IMR-90 (cell line): ENCODE measurements around the gene CYP2J2. TPM values are rescaled to one million over a fixed set of nuclear protein-coding genes. Genes with fewer than 3 reads are reported as not detected.

Experiments
- ATAC-seq: fragments of 200-7000 bp; cut with Tn5 transposase; 2 replicates; pipeline ENCODE4 v1.9.1; 2020; ENCODE audit warnings: low read depth, mild to moderate bottlenecking, moderate library complexity
- BruUV-seq: library from RNA; stranded (reverse); fragments of 400-500 nt; replicated peaks from 2 replicates; lab custom pipeline; 2021; lab: Mats Ljungman, UMichigan
- CTCF ChIA-PET: fragments of 300-600 bp; formaldehyde crosslinking; extraction: SDS; loops from one replicate; lab custom pipeline; 2021; ENCODE audit warnings: antibody characterized with exemption; lab: Yijun Ruan, JAX
- POLR2A ChIA-PET: fragments of 300-600 bp; sonication (Branson Sonifier 250); formaldehyde crosslinking; loops from one replicate; lab custom pipeline; 2022; ENCODE audit warnings: antibody characterized with exemption; ENCODE audit not compliant: unreplicated experiment; lab: Charles Lee
- DNase-seq: peaks from one replicate; pipeline ENCODE4 v3.0.0; 2013
- H2AFZ ChIP-seq: replicated peaks from 2 replicates; pipeline ENCODE3; 2013; ENCODE audit warnings: low read length, mild to moderate bottlenecking; ENCODE audit not compliant: poor library complexity
- H2AK5ac ChIP-seq: 2 replicates; pipeline ENCODE4 v1.6.1; 2013; ENCODE audit warnings: low read depth, low read length, inconsistent platforms
- H2AK9ac ChIP-seq: replicated peaks from 2 replicates; pipeline ENCODE3; 2013; ENCODE audit warnings: mild to moderate bottlenecking, low read depth, low read length, moderate library complexity; ENCODE audit not compliant: poor library complexity
- H2BK120ac ChIP-seq: 2 replicates; pipeline ENCODE4 v1.6.1; 2013; ENCODE audit warnings: low read depth, low read length, inconsistent platforms
- H2BK15ac ChIP-seq: 3 replicates; pipeline ENCODE4 v1.6.1; 2013; ENCODE audit warnings: low read depth, low read length, inconsistent platforms
- H2BK20ac ChIP-seq: 2 replicates; pipeline ENCODE4 v1.6.1; 2013; ENCODE audit warnings: low read depth, mild to moderate bottlenecking, inconsistent platforms, low read length, moderate library complexity
- H2BK5ac ChIP-seq: 2 replicates; pipeline ENCODE4 v1.6.1; 2013; ENCODE audit warnings: mild to moderate bottlenecking, low read depth, low read length, inconsistent platforms; ENCODE audit not compliant: poor library complexity, severe bottlenecking
- H3K14ac ChIP-seq: replicated peaks from 2 replicates; pipeline ENCODE4 v1.6.1; 2013; ENCODE audit warnings: low read depth, low read length, inconsistent platforms
- H3K18ac ChIP-seq: 2 replicates; pipeline ENCODE4 v1.6.1; 2013; ENCODE audit warnings: low read depth, low read length, control low read depth
- H3K23ac ChIP-seq: 2 replicates; pipeline ENCODE4 v1.6.1; 2013; ENCODE audit warnings: low read depth, low read length, inconsistent platforms
- H3K27ac ChIP-seq: 2 replicates; pipeline ENCODE4 v1.5.1; 2013; ENCODE audit warnings: mild to moderate bottlenecking, control low read depth, low read length; ENCODE audit not compliant: insufficient read depth
- H3K27me3 ChIP-seq: 2 replicates; pipeline ENCODE4 v1.6.1; 2013; ENCODE audit warnings: low read length; ENCODE audit not compliant: control insufficient read depth, insufficient read depth
- H3K36me3 ChIP-seq: 2 replicates; pipeline ENCODE4 v1.6.1; 2013; ENCODE audit warnings: low read length, mixed read lengths; ENCODE audit not compliant: control insufficient read depth, insufficient read depth
- H3K4ac ChIP-seq: 2 replicates; pipeline ENCODE4 v1.6.1; 2013; ENCODE audit warnings: low read depth, low read length, inconsistent platforms
- H3K4me1 ChIP-seq: 2 replicates; pipeline ENCODE4 v1.6.1; 2013; ENCODE audit warnings: low read length, mixed read lengths; ENCODE audit not compliant: control insufficient read depth, insufficient read depth
- H3K4me2 ChIP-seq: 2 replicates; pipeline ENCODE4 v1.6.1; 2013; ENCODE audit warnings: low read depth, mild to moderate bottlenecking, control low read depth, low read length, moderate library complexity
- H3K4me3 ChIP-seq: 2 replicates; pipeline ENCODE4 v1.5.1; 2013; ENCODE audit warnings: low read depth, mild to moderate bottlenecking, control low read depth, low read length, moderate library complexity; ENCODE audit not compliant: insufficient read depth
- H3K56ac ChIP-seq: 2 replicates; pipeline ENCODE4 v1.6.1; 2013; ENCODE audit warnings: low read length, inconsistent platforms; ENCODE audit not compliant: insufficient read depth; ENCODE audit errors: extremely low read depth
- H3K79me1 ChIP-seq, 2 experiments: 2 replicates each; pipeline ENCODE4 v1.6.1; 2013; ENCODE audit warnings: low read length in 2 of 2, inconsistent platforms in 1 of 2, low read depth in 1 of 2
- H3K9ac ChIP-seq: 2 replicates; pipeline ENCODE4 v1.6.1; 2013; ENCODE audit warnings: low read depth, low read length, control low read depth
- H3K9me1 ChIP-seq: 2 replicates; pipeline ENCODE4 v1.6.1; 2013; ENCODE audit warnings: low read length, inconsistent platforms; ENCODE audit not compliant: insufficient read depth
- H3K9me3 ChIP-seq: 2 replicates; pipeline ENCODE4 v1.6.1; 2013; ENCODE audit warnings: low read length; ENCODE audit not compliant: control insufficient read depth, insufficient read depth
- H4K20me1 ChIP-seq: 2 replicates; pipeline ENCODE4 v1.6.1; 2013; ENCODE audit warnings: low read length, inconsistent platforms; ENCODE audit not compliant: insufficient read depth
- H4K5ac ChIP-seq: 2 replicates; pipeline ENCODE4 v1.6.1; 2013; ENCODE audit warnings: mild to moderate bottlenecking, low read depth, low read length, control low read depth
- H4K8ac ChIP-seq, 2 experiments: 2 replicates each; pipeline ENCODE4 v1.6.1; 2013; ENCODE audit warnings: low read depth in 2 of 2, low read length in 2 of 2, control low read depth in 1 of 2, inconsistent platforms in 1 of 2
- H4K91ac ChIP-seq: 2 replicates; pipeline ENCODE4 v1.6.1; 2013; ENCODE audit warnings: low read depth, low read length, inconsistent platforms; ENCODE audit not compliant: insufficient read depth
- CEBPB ChIP-seq: IDR thresholded peaks from 2 replicates; pipeline ENCODE4 v1.6.1; 2012; ENCODE audit warnings: low read depth, low read length, improper control_type of control experiment
- CHD1 ChIP-seq: IDR thresholded peaks from 2 replicates; pipeline ENCODE4 v1.6.1; 2012; ENCODE audit warnings: low read depth, low read length, improper control_type of control experiment
- FOS ChIP-seq: fragments of 150-350 bp; IDR thresholded peaks from 2 replicates; pipeline ENCODE4 v1.6.1; 2016; ENCODE audit warnings: low read depth, low read length
- MAFK ChIP-seq: IDR thresholded peaks from 2 replicates; pipeline ENCODE4 v1.6.1; 2012; ENCODE audit warnings: low read depth, low read length, improper control_type of control experiment
- POLR2A ChIP-seq: IDR thresholded peaks from 2 replicates; pipeline ENCODE4 v1.6.1; 2012; ENCODE audit warnings: mild to moderate bottlenecking, low read depth, low read length
- RFX5 ChIP-seq: IDR thresholded peaks from 2 replicates; pipeline ENCODE4 v1.8.0; 2012; ENCODE audit warnings: low read depth, mild to moderate bottlenecking, low read length, moderate library complexity
- WGBS, 2 experiments: methylation state at CpG; one replicate each; pipeline versions ENCODE4 v1.1.5 to v1.1.7; 2013; ENCODE audit warnings: missing lambda C conversion rate in 2 of 2; ENCODE audit not compliant: insufficient read length in 1 of 2; ENCODE audit errors: extremely low coverage in 2 of 2; 5-methylcytosine and 5-hydroxymethylcytosine counted together
- dilution Hi-C: fragments of 300-500 bp; cut with HindIII; formaldehyde crosslinking; loops from one replicate; pipeline ENCODE4 v1.14.3; 2018; ENCODE audit warnings: low sequenced_read_pairs; ENCODE audit not compliant: unreplicated experiment
- in situ Hi-C: fragments of 300-500 bp; cut with MboI; formaldehyde crosslinking; loops from 3 replicates; pipeline ENCODE4 v1.14.3; 2019; ENCODE audit warnings: low sequenced_read_pairs, inconsistent platforms, mixed read lengths
- intact Hi-C: fragments of 100-400 bp; cut with micrococcal nuclease; formaldehyde crosslinking; loops from 2 replicates; pipeline ENCODE4 v1.10.0; 2022
- microRNA-seq, 2 experiments: library from miRNA; stranded (forward) in 1 of 2; unstranded in 1 of 2; fragments of 10-50 nt in 1 of 2; fragments of <30 nt in 1 of 2; gene quantifications in 1 of 2; microRNA quantifications in 1 of 2; one replicate each; pipeline versions ENCODE3 to v1.1.0; 2013 to 2020; ENCODE audit not compliant: insufficient read depth in 1 of 2, insufficient read length in 1 of 2, unreplicated experiment in 1 of 2
- polyA plus RNA-seq, 3 experiments: library from polyadenylated mRNA; depleted of rRNA; stranded (reverse); fragments of >200 nt; gene quantifications; 2 replicates each; pipeline ENCODE4 v1.2.3, GENCODE V29; 2012; ENCODE audit warnings: low replicate concordance in 1 of 3
- small RNA-seq, 5 experiments: library from RNA; depleted of rRNA; stranded (forward); fragments of <200 nt; gene quantifications; one replicate each; pipeline ENCODE3, GENCODE V24; 2012
- total RNA-seq: library from RNA; depleted of rRNA; stranded (reverse); fragments of >200 nt; gene quantifications from 2 replicates; pipeline ENCODE4 v1.2.3, GENCODE V29; 2012; rRNA removed
- TF ChIP-seq, protein P1 (sequence below): fragments of 150-350 bp; IDR thresholded peaks from 2 replicates; pipeline ENCODE4 v1.6.1; 2016; ENCODE audit warnings: low read depth, mild to moderate bottlenecking, low read length, moderate library complexity, borderline replicate concordance

CYP2J2 gene
- total and polyA plus RNA-seq, 2 of the 4 experiments (the other 2 are of a cell fraction) = 0.18 TPM; not detected in 1

DNA sequence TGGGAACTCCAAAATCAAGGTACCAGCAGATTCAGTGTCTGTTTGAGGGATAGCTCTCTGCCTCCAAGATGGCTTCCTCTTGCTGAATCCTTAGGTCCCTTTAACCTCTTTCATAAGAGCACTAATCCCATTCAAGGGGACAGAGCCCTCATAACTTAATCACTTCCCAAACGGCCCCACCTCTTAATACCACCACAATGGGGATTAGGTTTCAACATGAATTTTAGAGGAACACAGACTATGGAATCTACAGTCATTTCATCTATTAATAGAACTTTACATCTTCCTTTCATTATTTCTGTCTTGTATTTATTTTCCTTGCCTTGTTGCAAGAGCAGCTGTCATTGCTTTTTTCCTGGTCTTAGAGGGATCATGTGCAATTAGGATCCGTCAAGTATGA lies 81.5 kb downstream of the CYP2J2 start:
- CTCF ChIA-PET = interaction anchor here (0.6 kb wide), 1 partner anchor 38 kb away, joined by 3 read pairs; no protein-coding TSS in a partner anchor

More for the DNA sequence above, 81.5 kb downstream of the CYP2J2 start:
- Histone ChIP-seq H3K4ac (no peak overlapping the region), H3K4me1 (no peaks in the 10 kb centered on the region), H2AK9ac (no peak overlapping the region), H4K91ac (no peak overlapping the region), H3K36me3 (no peaks in the 10 kb centered on the region), H2AK5ac (no peak overlapping the region), H2BK120ac (no peak overlapping the region), H3K4me2 (no peak overlapping the region), H3K14ac (no peak overlapping the region), H3K9me3 (no peaks in the 10 kb centered on the region), H3K9ac (no peak overlapping the region), H3K27ac (no peak overlapping the region), H2BK20ac (no peak overlapping the region), H3K18ac (no peak overlapping the region), H4K8ac (no peak overlapping the region), H3K4me3 (no peak overlapping the region), H3K79me1 (no peaks in the 10 kb centered on the region), H4K20me1 (no peaks in the 10 kb centered on the region), H2BK15ac (no peak overlapping the region), H3K27me3 (no peaks in the 10 kb centered on the region), H3K23ac (no peak overlapping the region), H3K56ac (no peak overlapping the region), H2BK5ac (no peak overlapping the region), H3K9me1 (no peaks in the 10 kb centered on the region), H2AFZ (no peak overlapping the region), H4K5ac (no peak overlapping the region)
- DNase-seq (no peak), ATAC-seq (no peak)
- in situ Hi-C loops (no loop called here), dilution Hi-C loops (no loop called here), intact Hi-C loops (no loop called here)
- no CpG with 5 or more reads among the region's 2 CpGs for WGBS, 2 experiments
- no TSS peak for BruUV-seq
- POLR2A ChIA-PET = no interaction called here
- TF ChIP-seq MAFK (no peak), FOS (no peak), POLR2A (no peak), CHD1 (no peak), CEBPB (no peak), RFX5 (no peak)
- TF ChIP-seq, protein P1, sequence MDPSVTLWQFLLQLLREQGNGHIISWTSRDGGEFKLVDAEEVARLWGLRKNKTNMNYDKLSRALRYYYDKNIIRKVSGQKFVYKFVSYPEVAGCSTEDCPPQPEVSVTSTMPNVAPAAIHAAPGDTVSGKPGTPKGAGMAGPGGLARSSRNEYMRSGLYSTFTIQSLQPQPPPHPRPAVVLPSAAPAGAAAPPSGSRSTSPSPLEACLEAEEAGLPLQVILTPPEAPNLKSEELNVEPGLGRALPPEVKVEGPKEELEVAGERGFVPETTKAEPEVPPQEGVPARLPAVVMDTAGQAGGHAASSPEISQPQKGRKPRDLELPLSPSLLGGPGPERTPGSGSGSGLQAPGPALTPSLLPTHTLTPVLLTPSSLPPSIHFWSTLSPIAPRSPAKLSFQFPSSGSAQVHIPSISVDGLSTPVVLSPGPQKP = no peak

Small RNA genes within 50 kb of the gene (microRNA-seq; reads per million reads assigned to microRNA genes)
- gene RN7SL475P (ENCODE audit: insufficient read depth, insufficient read length) = not detected

Small RNA genes within 50 kb of the gene (small RNA-seq; reads per million reads assigned to genes)
- 0 reads per million in 5 experiments for gene RN7SL475P

Other genes with a start within 250 kb of the CYP2J2 start
- not detected in 2 replicates for gene HOOK1, start 111.8 kb downstream of the CYP2J2 start, total RNA-seq
- gene HOOK1, start 111.8 kb downstream of the CYP2J2 start, polyA plus RNA-seq (2012; rRNA removed) = not detected in 2 replicates
- gene C1orf87, start 147.0 kb upstream of the CYP2J2 start, total RNA-seq = not detected in 2 replicates
- not detected in 2 replicates for gene C1orf87, start 147.0 kb upstream of the CYP2J2 start, polyA plus RNA-seq (2012; rRNA removed)